HL-60 (cell line): ENCODE data around the gene TNS2.

ENCODE experiments used
- DNase-seq, 2 experiments: peaks; one replicate each; pipeline ENCODE4 v3.0.0-alpha.2; 2010 to 2020; ENCODE audit warnings: low read depth in 1 of 2, low spot score in 1 of 2
- H3K27ac ChIP-seq: fragments of 250-450 bp; sonication (Bioruptor Pico); replicated peaks from 2 replicates; pipeline ENCODE4 v1.5.1; 2020; ENCODE audit warnings: mild to moderate bottlenecking, moderate library complexity
- H3K27me3 ChIP-seq: fragments of 250-450 bp; sonication (Bioruptor Pico); 2 replicates; pipeline ENCODE4 v1.5.1; 2021; ENCODE audit warnings: mild to moderate bottlenecking, moderate library complexity; ENCODE audit not compliant: insufficient read depth, poor library complexity, severe bottlenecking
- H3K4me3 ChIP-seq: replicated peaks from 2 replicates; pipeline ENCODE4 v1.5.1; 2011; ENCODE audit warnings: mild to moderate bottlenecking, control low read depth, low read length; ENCODE audit not compliant: insufficient read depth
- GABPA ChIP-seq: IDR thresholded peaks from 2 replicates; pipeline ENCODE4 v1.6.1; 2012; ENCODE audit warnings: low read depth
- POLR2AphosphoS5 ChIP-seq: IDR thresholded peaks from 2 replicates; pipeline ENCODE4 v1.6.1; 2012; ENCODE audit warnings: low read depth
- SPI1 ChIP-seq: IDR thresholded peaks from 2 replicates; pipeline ENCODE4 v1.6.1; 2012; ENCODE audit warnings: low read depth, mild to moderate bottlenecking, borderline replicate concordance
- TF ChIP-seq, protein P1 (sequence below): IDR thresholded peaks from one replicate; pipeline ENCODE4 v1.5.1; 2011; ENCODE audit warnings: low read length, control low read depth, inconsistent platforms; ENCODE audit not compliant: insufficient read depth
- TF ChIP-seq, protein P2 (sequence below): IDR thresholded peaks from 2 replicates; pipeline ENCODE4 v1.6.1; 2012; ENCODE audit warnings: low read depth; ENCODE audit not compliant: insufficient replicate concordance

Gene TNS2

DNA sequence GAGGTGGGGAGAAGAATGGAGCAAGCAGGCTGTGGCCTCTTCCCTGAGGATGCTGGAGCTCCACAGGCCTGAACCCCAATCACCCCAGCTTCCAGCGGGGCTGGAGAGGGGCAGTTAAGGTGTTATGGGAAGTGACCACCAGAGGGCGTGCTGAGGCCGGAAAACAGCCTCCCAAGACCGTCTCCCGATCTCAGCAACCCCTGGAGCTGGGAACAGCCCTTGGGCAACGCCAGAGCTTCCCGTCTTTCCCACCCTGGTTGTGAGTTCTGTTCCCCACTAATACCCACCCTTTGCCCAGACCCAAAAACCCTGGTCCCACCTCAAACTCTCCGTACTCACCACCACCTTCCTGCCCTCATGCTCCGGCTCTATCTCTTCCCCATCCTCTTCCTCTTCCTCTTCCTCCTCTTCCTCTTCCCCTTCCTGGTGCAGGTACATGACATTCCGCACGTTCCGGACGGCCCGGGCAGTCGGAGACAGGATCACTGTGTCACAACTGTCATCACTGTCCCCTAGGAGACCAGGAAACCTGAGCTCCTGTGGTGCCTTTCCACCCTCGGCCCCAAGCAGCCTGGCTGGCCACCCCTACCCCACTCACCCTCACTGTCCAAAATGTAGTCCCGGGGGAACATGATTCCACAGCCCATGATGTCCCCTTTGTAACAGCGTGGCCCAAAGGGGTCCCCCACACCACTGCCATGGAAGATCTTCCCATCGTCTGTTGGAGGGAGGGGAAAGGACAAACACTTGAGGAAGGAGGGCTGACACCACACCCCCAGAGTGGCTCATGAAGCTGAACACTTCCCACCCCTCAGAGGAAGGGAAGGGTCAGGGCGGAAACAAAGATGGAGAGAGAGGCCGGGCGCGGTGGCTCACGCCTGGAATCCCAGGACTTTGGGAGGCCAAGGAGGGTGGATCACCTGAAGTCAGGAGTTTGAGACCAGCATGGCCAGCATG lies 16.4 kb downstream of the TNS2 start:
- H3K27me3 ChIP-seq: no peaks in the 10 kb centered on the region
- H3K4me3 ChIP-seq: no peak overlapping the region
- no peak overlapping the region for H3K27ac ChIP-seq
- peak; percentile 42 to 54 for DNase-seq
- TF ChIP-seq, protein P1, sequence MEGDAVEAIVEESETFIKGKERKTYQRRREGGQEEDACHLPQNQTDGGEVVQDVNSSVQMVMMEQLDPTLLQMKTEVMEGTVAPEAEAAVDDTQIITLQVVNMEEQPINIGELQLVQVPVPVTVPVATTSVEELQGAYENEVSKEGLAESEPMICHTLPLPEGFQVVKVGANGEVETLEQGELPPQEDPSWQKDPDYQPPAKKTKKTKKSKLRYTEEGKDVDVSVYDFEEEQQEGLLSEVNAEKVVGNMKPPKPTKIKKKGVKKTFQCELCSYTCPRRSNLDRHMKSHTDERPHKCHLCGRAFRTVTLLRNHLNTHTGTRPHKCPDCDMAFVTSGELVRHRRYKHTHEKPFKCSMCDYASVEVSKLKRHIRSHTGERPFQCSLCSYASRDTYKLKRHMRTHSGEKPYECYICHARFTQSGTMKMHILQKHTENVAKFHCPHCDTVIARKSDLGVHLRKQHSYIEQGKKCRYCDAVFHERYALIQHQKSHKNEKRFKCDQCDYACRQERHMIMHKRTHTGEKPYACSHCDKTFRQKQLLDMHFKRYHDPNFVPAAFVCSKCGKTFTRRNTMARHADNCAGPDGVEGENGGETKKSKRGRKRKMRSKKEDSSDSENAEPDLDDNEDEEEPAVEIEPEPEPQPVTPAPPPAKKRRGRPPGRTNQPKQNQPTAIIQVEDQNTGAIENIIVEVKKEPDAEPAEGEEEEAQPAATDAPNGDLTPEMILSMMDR: peak; percentile 72
- TF ChIP-seq, protein P2, sequence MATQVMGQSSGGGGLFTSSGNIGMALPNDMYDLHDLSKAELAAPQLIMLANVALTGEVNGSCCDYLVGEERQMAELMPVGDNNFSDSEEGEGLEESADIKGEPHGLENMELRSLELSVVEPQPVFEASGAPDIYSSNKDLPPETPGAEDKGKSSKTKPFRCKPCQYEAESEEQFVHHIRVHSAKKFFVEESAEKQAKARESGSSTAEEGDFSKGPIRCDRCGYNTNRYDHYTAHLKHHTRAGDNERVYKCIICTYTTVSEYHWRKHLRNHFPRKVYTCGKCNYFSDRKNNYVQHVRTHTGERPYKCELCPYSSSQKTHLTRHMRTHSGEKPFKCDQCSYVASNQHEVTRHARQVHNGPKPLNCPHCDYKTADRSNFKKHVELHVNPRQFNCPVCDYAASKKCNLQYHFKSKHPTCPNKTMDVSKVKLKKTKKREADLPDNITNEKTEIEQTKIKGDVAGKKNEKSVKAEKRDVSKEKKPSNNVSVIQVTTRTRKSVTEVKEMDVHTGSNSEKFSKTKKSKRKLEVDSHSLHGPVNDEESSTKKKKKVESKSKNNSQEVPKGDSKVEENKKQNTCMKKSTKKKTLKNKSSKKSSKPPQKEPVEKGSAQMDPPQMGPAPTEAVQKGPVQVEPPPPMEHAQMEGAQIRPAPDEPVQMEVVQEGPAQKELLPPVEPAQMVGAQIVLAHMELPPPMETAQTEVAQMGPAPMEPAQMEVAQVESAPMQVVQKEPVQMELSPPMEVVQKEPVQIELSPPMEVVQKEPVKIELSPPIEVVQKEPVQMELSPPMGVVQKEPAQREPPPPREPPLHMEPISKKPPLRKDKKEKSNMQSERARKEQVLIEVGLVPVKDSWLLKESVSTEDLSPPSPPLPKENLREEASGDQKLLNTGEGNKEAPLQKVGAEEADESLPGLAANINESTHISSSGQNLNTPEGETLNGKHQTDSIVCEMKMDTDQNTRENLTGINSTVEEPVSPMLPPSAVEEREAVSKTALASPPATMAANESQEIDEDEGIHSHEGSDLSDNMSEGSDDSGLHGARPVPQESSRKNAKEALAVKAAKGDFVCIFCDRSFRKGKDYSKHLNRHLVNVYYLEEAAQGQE: no peak
- TF ChIP-seq SPI1: peak; percentile 4; the same call in 1 of the 2 replicates

DNA sequence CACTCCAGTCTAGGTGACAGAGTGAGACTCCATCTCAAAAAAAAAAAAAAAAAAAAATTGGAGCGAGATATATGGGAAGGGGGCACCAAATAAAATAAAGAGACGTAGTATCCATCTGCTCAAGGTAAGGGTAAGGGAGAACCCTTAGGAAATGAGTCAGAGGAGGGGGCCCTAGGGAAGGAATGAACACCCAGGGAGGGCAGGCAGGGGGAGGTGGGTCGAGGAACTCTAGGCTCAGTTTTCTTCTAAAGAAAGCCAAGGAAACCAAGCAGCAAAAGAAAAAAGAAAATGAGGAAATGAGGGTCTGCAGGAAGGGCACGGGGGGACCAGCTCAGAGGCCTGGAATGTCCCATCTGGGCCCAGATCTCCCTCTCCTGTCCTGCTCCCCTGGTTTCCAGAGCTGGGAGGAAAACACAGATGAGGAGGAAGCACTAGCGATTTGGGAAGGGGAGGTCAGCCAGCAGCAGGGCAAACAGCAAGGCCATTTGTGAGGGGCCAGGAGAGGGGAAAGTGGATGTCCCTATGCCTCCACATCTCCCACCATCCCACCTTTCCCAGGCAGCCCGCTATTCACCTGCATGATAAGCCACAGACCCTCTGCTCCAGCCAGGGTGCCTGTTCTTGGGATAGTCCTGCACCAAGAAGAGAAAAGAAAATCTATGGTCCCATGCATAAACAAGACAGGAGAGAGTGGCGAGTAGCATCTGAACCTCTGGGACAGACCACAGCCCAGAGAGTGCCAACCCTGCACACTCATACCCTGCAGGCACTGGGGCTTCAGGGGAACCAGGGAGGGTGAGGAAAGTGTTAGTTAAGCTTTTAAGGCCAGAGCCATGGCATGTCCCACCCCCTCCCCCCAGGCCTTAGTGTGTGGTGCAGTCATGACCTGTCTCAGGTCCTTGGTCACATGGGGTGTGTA lies 17.5 kb downstream of the TNS2 start:
- no peak for DNase-seq
- Histone ChIP-seq H3K27ac (no peak overlapping the region), H3K27me3 (no peaks in the 10 kb centered on the region), H3K4me3 (no peak overlapping the region)
- TF ChIP-seq, protein P1: no peak

DNA sequence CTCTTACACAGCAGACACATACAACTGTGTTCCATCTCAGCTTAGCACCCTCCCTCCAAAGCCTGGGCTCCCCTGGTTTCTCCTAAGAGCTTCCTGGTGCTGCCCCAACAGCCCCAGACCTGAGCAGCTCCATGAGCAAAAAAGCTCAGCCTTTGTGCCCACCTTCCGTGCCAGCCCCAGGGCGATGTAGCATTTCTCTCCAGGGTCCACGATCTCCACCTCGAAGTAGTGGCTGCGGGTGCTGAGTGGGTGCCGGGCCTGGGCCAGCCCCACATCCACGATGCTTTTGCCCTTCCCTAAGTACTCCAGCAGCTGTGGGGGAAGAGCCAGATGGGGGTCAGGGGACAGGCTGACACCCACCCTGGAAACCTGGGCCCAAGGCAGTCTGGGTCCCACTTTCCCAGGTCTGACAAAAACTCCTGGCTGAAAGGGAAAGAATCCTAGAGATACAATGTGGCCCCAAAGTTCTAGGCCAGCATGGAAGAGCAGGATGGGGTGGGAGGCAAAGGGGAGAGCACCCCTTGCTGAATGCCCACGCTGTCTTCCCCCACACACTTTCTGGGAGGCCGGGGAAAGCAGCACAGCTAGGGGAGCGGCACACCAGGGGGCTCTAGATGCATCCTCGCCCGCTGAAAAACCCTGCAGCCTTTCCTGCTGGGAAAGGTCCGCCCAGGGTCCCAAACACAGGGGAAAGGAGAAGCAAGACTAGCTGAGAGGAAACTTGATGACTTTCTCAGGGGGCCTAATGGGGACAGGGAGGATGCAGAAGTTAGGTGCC lies 18.3 kb downstream of the TNS2 start:
- TF ChIP-seq, protein P2: no peak
- no peak for TF ChIP-seq POLR2AphosphoS5
- no peak for TF ChIP-seq SPI1
- TF ChIP-seq, protein P1: no peak
- no peak for TF ChIP-seq GABPA
- no peak for DNase-seq
- Histone ChIP-seq H3K27ac (no peak overlapping the region), H3K4me3 (no peak overlapping the region), H3K27me3 (no peaks in the 10 kb centered on the region)
